MM.1S (cell line): ENCODE measurements around the gene VAMP3.

Experiments used
- EZH2 ChIP-seq: fragments of 300-600 bp; sonication (generic); optimal IDR thresholded peaks from 2 replicates; pipeline ENCODE3; 2017; ENCODE audit warnings: low read depth, mild to moderate bottlenecking, antibody characterized with exemption, low read length, mixed read lengths
- EZH2phosphoT487 ChIP-seq: fragments of 300-600 bp; sonication (generic); IDR thresholded peaks from 2 replicates; pipeline ENCODE4 v1.6.1; 2018; ENCODE audit warnings: antibody characterized with exemption, low read length
- TF ChIP-seq, protein P1 (sequence below): fragments of 300-600 bp; sonication (generic); IDR thresholded peaks from 2 replicates; pipeline ENCODE4 v1.5.1; 2016; ENCODE audit warnings: antibody characterized with exemption, low read length, mixed read lengths

DNA sequence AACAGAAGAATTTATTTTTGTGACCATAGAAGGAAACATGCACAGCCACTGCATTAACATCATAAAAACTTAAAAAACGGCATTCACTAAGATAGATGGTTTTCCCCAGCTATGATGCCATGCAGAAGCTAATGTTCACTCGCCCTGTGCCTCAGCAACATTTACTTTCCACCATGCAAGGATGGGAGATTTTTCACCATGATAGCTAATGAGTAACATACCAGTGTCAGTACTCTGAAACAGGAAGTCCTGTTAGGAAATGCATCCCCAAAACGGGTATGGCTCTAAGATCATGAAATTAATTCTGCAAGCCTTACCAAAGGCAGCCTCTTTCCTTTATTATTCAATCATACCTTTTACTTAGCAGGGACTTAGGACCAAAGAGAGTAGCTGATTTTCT is 17.5 kb upstream of the VAMP3 start:
- TF ChIP-seq, protein P1, sequence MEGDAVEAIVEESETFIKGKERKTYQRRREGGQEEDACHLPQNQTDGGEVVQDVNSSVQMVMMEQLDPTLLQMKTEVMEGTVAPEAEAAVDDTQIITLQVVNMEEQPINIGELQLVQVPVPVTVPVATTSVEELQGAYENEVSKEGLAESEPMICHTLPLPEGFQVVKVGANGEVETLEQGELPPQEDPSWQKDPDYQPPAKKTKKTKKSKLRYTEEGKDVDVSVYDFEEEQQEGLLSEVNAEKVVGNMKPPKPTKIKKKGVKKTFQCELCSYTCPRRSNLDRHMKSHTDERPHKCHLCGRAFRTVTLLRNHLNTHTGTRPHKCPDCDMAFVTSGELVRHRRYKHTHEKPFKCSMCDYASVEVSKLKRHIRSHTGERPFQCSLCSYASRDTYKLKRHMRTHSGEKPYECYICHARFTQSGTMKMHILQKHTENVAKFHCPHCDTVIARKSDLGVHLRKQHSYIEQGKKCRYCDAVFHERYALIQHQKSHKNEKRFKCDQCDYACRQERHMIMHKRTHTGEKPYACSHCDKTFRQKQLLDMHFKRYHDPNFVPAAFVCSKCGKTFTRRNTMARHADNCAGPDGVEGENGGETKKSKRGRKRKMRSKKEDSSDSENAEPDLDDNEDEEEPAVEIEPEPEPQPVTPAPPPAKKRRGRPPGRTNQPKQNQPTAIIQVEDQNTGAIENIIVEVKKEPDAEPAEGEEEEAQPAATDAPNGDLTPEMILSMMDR: no peak
- no peak for TF ChIP-seq EZH2phosphoT487
- TF ChIP-seq EZH2: no peak
